ENCODE results near the gene GNG8. TPM values are rescaled to one million over a fixed set of nuclear protein-coding genes. Genes with fewer than 3 reads are reported as not detected.

GNG8 gene
- total RNA-seq, 1 experiment from 2014 or later = not detected

- H3K4me1 ChIP-seq = no peaks in the 10 kb centered on the region
- H3K9me3 ChIP-seq = no peaks in the 10 kb centered on the region
- Mint-ChIP-seq H3K9me3 (ENCODE audit: unreplicated experiment) (no peaks in the 10 kb centered on the region), H3K4me3 (ENCODE audit: unreplicated experiment) (no peak overlapping the region), H3K27me3 (ENCODE audit: insufficient read depth, unreplicated experiment) (no peaks in the 10 kb centered on the region), H3K36me3 (ENCODE audit: insufficient read depth, unreplicated experiment) (peaks cover 5% of the 10 kb centered on the region), H3K27ac (ENCODE audit: unreplicated experiment) (no peak overlapping the region), H3K4me1 (ENCODE audit: low read depth, unreplicated experiment) (no peaks in the 10 kb centered on the region)
- TF ChIP-seq CTCF (IDR thresholded peaks at IDR 0.05; ENCODE audit: insufficient read depth in 1 of 2, low read depth in 1 of 2, low read length in 1 of 2, severe bottlenecking in 1 of 2, unreplicated experiment in 1 of 2) = no peak
- no peak overlapping the region for H3K4me3 ChIP-seq (ENCODE audit: low read depth, low read length)
- no peaks in the 10 kb centered on the region for H3K36me3 ChIP-seq (ENCODE audit: control insufficient read depth, insufficient read depth, low read length)
- ChIA-PET POLR2A (no interaction called here), CTCF (no interaction called here)
- no TSS peak for BruUV-seq (replicated peaks)
- no peak for DNase-seq
- intact Hi-C loops (cut with micrococcal nuclease; ENCODE audit: unreplicated experiment) = no loop called here
- no peaks in the 10 kb centered on the region for H3K27me3 ChIP-seq (replicated peaks; ENCODE audit: control insufficient read depth, insufficient read depth, low read length)
Measured at GRCh38 chr19:46648961-46649960, 13.3 kb upstream of the GNG8 start.

- Mint-ChIP-seq H3K9me3 (ENCODE audit: unreplicated experiment) (no peaks in the 10 kb centered on the region), H3K27me3 (ENCODE audit: insufficient read depth, unreplicated experiment) (no peaks in the 10 kb centered on the region), H3K27ac (ENCODE audit: unreplicated experiment) (no peak overlapping the region), H3K4me3 (ENCODE audit: unreplicated experiment) (no peak overlapping the region), H3K4me1 (ENCODE audit: low read depth, unreplicated experiment) (no peaks in the 10 kb centered on the region), H3K36me3 (ENCODE audit: insufficient read depth, unreplicated experiment) (no peaks in the 10 kb centered on the region)
- CTCF ChIA-PET = interaction anchor here (0.9 kb wide), 1 partner anchor 26 kb away, joined by 3 read pairs; no protein-coding TSS in a partner anchor
- Histone ChIP-seq H3K9me3 (no peaks in the 10 kb centered on the region), H3K36me3 (ENCODE audit: control insufficient read depth, insufficient read depth, low read length) (no peaks in the 10 kb centered on the region), H3K4me3 (ENCODE audit: low read depth, low read length) (no peak overlapping the region), H3K27me3 (replicated peaks; ENCODE audit: control insufficient read depth, insufficient read depth, low read length) (no peaks in the 10 kb centered on the region), H3K4me1 (no peaks in the 10 kb centered on the region)
- no TSS peak for BruUV-seq (replicated peaks)
- intact Hi-C loops (cut with micrococcal nuclease; ENCODE audit: unreplicated experiment) = no loop called here
- POLR2A ChIA-PET = no interaction called here
- no peak for TF ChIP-seq CTCF (IDR thresholded peaks at IDR 0.05; ENCODE audit: insufficient read depth in 1 of 2, low read depth in 1 of 2, low read length in 1 of 2, severe bottlenecking in 1 of 2, unreplicated experiment in 1 of 2)
- DNase-seq = no peak
Measured at GRCh38 chr19:46648060-46648960, 12.3 kb upstream of the GNG8 start.

- H3K27me3 ChIP-seq (replicated peaks; ENCODE audit: control insufficient read depth, insufficient read depth, low read length) = no peaks in the 10 kb centered on the region
- peaks cover 4% of the 10 kb centered on the region for H3K27me3 Mint-ChIP-seq (ENCODE audit: insufficient read depth, unreplicated experiment)
Measured at GRCh38 chr19:46646402-46646801, 10.4 kb upstream of the GNG8 start.

More at GRCh38 chr19:46646402-46646801, 10.4 kb upstream of the GNG8 start:
- BruUV-seq (replicated peaks) = no TSS peak
- no peaks in the 10 kb centered on the region for H3K4me1 ChIP-seq
- H3K36me3 Mint-ChIP-seq (ENCODE audit: insufficient read depth, unreplicated experiment) = no peaks in the 10 kb centered on the region
- no peaks in the 10 kb centered on the region for H3K4me1 Mint-ChIP-seq (ENCODE audit: low read depth, unreplicated experiment)
- H3K4me3 ChIP-seq (ENCODE audit: low read depth, low read length) = no peak overlapping the region
- no peak for TF ChIP-seq CTCF (IDR thresholded peaks at IDR 0.05; ENCODE audit: insufficient read depth in 1 of 2, low read depth in 1 of 2, low read length in 1 of 2, severe bottlenecking in 1 of 2, unreplicated experiment in 1 of 2)
- ChIA-PET POLR2A (no interaction called here), CTCF (no interaction called here)
- no peak for DNase-seq
- no peaks in the 10 kb centered on the region for H3K9me3 Mint-ChIP-seq (ENCODE audit: unreplicated experiment)
- no peak overlapping the region for H3K4me3 Mint-ChIP-seq (ENCODE audit: unreplicated experiment)
- no peaks in the 10 kb centered on the region for H3K9me3 ChIP-seq
- H3K27ac Mint-ChIP-seq (ENCODE audit: unreplicated experiment) = no peak overlapping the region
- intact Hi-C loops (cut with micrococcal nuclease; ENCODE audit: unreplicated experiment) = no loop called here
- H3K36me3 ChIP-seq (ENCODE audit: control insufficient read depth, insufficient read depth, low read length) = no peaks in the 10 kb centered on the region
